Activated CD4-positive, CD25-positive, alpha-beta regulatory T cell treated with anti-CD3 and anti-CD28 coated beads, Interleukin-2, amount 50 U/mL, for 24 hours (primary cell): ENCODE measurements around the gene NAP1L5.
A peak's percentile ranks its signal among the peaks of the same experiment; 100 is the strongest.

ENCODE experiments used
- ATAC-seq, 2 donors: fragments of 150-1000 bp; cut with Tn5 transposase; one replicate each; pipeline ENCODE4 v1.10.0; 2021; ENCODE audit warnings: mild to moderate bottlenecking in 1 of 2, moderate library complexity in 1 of 2

The NAP1L5 gene, protein sequence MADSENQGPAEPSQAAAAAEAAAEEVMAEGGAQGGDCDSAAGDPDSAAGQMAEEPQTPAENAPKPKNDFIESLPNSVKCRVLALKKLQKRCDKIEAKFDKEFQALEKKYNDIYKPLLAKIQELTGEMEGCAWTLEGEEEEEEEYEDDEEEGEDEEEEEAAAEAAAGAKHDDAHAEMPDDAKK

DNA sequence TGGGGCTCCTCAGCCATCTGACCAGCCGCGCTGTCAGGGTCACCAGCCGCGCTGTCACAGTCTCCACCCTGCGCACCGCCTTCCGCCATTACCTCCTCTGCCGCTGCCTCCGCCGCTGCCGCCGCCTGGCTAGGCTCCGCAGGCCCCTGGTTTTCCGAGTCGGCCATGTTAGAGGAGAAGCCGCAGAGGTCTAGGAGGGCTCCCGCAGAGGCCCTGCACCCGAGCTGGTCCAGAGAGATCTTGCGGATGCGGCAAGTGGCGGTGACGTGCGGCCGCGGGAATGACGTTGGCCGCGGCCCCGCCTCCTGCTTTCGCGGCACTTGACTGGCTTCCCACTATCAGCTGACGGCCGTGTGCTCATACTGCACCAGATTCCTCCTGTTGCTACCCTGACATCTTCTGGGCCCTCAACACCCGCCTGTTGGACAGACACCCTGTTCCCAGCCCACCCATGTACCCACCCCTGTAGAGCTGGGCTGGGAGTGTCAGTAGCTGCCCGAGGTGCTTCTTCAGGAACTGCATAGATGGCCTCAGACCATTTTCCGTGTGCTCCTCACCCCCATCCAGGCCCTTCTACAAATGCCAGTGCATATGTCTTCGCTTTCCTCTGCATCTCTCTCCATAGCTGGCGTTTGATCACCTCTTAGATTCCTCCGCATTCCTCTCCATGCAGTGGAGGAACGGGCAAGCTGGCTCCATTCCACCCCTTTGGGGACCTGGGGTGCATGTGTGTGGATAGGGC lies at the start of gene NAP1L5:
Gene NAP1L5, minus strand, starts transcription at position 242 of the 742 bp plus-strand sequence. Its CDS starts 75 bp downstream, at position 167.
- peak; percentile 83 to 95 for ATAC-seq

DNA sequence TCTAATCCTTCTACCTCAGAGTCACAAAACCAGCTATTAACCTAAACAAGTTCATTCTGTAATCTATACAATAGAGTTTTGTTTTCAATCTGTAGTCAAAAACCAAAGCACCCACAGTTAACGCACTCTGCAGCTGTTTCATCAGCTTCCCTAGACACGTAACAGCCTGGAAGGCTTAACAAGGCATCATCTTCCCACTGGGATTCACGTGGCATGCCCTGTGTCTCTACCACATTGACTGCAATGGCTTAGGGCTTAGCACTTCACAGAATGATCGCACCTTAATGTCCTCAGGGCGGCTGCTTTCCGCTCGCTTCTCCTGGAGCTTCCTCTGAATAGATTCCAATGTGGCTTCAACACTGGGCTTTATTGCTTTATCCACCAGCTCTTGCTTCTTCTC lies 49.7 kb upstream of the NAP1L5 start:
- ATAC-seq, result no peak

DNA sequence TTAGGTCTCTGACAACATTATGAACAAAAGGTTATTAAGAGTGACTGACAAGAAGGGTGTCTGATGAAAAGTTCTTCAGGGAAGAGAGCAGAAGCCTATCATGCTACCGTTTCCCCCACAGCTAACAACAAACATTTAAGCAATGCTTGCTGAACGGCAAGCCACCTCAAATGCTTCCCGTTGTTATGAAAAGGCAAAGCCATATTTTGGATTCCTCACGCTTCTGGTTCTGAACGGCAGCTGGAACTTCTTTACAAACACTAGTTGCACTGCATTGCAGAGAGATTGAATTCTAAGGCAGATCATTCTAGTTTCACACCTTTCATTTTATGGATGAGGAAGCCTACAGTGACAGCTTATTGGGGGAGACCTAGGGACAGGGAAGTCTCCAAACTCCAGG lies 48.6 kb upstream of the NAP1L5 start:
- ATAC-seq, result no peak

DNA sequence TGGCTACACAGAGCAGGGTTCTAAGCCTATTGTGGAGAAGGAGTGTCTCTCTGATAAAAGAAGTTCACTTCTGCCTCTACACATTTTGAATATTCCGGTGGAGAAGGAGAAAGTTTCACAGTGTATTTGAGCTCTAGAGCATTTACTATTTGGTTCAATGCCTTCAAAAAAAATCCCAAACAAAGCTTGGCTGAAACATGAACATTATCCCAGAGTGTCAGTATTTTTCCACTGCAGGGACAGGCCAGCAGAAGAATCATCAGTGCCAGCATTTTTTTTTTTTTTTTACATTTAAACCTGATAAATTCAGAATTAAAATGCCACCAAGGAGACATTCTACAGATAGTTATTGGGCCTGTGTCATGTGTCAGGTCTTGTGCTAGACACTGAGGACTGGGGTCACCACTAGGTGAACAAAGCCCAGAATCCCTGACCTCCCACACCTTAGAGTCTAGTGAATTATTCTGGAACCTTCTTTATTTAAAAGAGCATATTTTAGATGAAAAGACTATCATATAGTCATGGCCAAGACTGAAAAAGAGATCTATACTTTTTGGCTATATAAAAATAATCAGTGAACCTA lies 48.0 kb upstream of the NAP1L5 start:
- ATAC-seq, result no peak

DNA sequence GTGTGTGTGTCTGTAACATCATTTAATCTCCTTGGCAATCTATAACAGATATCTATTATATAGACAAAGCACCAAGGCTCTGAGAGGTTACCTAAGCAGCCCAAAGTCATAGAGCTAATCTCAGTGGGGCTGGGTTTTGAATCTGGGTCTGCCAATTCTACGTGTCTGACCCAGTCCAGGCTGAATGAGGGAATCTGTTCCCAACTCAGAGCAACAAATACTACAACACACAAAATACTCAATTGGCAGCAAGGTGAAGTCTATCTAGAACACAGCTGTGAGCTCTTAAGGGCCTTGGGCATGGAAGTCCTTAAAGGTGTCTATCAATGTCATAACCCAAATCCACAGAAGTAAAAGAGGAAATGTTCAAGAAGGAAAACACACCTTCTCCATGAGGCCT lies 47.5 kb upstream of the NAP1L5 start:
- no peak for ATAC-seq

DNA sequence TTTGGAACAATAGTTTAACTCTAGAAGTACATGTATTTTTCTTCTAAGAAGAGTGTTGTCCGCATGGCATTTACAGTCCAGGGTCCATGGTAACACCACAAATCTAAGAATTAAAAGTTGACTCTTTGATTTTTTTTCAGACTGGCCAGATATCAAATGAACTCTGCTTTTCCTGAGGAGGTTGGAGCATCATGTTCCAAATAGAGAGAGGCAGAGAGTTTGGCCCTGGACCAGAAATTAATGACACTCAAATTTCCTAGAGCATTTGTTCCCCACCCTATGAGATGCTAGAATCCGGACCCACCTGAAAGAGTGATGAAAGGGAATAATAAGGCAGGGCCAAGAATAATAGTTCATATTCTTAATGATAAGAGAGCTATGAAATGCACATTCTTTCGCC lies 47.0 kb upstream of the NAP1L5 start:
- ATAC-seq, result no peak

DNA sequence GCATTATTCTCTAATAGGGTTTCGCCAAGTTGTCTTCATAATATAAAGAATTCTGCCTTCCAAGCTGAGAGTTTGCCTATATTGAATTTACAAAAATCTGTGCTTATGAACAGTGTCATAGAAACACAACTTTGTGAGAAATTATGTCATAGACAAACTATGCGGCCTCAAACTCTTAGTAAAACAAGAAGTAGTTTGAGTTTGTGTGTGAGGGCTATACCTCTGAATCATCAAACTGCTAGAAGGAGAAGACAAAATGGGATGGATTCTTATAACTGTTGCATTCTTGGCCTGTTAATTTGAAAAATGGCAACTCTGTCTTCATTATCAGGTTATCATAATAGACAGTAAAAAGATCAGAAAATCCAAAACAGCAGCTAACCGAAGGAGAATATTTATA lies 46.1 kb upstream of the NAP1L5 start:
- no peak for ATAC-seq

DNA sequence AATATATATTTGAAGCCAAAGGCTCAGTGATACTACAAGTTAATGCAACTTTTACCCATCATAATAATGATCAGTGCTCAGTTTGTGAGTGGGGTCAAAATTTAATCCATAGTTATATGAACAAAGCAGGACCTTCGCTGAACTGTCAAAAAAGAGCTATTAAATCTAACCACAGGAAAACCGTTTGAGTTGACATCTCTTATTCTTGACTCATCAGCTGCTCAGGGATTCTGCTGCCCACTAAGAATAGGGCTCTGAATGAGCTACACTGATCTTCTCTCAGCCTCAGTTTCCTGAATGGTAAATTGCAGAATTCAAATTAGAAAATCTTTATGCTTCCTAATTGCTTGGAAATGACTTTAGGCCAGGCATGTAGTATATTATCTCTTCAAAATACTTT lies 44.9 kb upstream of the NAP1L5 start:
- no peak for ATAC-seq

DNA sequence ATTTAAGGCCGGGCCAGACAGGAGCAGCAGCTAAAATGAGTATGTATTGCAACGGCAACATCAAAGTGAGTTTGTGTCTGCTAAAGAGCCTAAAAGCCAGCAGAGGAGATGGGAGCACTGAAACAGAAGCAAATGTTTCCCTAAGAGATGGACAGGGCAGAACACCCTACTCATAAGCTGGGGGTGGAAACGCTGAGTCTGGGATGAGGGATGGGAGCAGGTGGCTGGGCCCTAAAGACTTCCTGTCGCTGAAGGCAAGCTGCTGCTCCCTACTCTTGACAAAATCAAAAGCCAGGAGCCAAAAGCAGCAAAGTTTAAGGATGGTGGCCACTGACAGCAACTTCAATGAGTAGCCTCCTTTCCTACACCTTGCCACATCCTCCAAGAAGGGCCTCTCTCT lies 40.6 kb upstream of the NAP1L5 start:
- ATAC-seq, result no peak

DNA sequence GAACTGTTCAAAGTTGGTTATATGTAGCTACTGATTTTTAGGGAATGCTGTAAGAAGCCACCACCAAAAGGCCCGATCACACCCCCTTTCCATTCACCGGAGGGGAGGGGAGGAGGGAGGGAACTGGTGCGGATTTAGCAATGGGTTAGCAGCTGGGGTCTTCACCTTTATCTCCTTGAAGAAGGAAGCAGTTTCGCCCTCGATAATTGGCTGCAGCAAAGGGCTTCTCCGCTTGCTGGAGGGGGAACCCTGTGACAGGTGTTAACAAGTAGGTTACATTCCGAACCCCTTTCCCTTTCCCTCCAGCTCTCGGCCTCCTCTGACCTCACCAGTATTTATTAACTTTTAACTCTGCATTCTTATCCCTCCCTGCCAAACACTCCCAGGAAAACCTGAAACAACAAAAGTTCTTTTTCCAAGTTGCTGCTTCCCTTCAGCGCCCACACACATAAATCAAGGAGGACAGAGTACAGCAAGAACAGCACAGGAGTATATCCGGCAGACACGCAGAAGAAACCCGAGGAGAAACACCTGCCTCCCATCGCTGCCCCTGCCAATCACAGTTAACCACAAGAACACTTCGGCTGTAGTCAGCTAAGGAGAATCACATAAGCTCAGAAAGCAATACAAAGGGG lies 39.8 kb upstream of the NAP1L5 start:
- ATAC-seq, result peak; percentile 36 to 53

DNA sequence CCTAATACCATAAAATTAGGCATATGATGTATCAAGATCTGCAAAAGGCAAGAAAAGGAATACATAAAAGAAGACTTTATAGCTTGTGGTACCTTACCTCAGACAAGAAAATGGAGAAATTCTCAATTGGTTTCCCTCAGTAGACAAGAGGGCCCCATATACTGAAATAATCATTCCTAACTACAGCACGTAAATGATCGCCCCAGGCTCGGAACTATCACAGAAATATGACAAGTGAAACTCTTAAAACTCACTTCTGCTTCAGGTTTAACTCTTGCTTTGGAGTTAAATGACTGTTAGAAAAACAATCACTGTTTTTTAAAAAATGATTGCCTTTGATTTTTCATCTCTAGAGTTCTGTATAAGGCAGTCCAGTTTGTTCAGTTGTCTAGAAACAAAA lies 38.6 kb upstream of the NAP1L5 start:
- no peak for ATAC-seq

DNA sequence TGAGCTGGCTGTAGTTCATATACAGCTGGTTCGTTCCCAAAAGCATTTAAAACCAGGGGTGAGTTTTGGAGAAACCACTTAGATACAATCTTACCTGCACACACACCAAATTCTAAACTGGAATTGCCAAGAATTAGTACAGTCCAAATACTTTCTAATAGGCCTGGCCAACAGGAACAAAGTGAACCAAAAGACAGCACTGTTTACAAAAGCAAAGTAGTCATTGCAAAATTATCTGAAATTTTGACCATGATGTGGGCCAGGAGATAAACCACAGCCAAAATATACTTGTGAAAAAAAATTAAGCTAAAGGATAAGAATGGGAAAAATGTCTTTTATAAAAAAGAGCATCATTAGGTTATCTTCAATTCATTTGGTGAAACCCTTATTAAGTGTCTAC lies 37.9 kb upstream of the NAP1L5 start:
- ATAC-seq, result no peak

DNA sequence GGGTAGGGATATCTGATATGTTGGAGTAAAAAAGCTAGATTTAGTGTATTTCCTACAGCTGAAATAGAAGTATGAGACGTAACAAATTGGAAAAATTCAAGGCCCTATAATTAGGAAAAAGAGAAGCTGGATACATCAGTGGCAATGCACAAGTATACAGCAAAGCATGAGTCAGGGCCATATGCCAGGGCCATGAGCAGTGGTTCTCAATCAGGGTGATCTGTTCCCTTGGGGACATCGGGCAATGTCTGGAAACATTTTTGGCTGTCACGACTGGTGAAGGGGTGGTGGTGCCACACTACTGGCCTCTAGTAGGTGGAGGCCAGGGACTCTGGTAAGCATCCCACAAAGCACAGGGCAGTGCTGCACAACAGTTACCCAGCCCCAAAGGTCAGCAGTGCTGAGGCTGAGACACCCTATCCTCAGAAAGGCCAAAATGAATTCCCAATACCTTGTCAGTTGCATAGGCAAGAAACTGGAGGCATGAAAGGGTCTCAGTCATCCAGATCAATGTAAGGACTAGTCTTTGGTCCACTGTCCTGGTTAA lies 36.8 kb upstream of the NAP1L5 start:
- ATAC-seq, result no peak

DNA sequence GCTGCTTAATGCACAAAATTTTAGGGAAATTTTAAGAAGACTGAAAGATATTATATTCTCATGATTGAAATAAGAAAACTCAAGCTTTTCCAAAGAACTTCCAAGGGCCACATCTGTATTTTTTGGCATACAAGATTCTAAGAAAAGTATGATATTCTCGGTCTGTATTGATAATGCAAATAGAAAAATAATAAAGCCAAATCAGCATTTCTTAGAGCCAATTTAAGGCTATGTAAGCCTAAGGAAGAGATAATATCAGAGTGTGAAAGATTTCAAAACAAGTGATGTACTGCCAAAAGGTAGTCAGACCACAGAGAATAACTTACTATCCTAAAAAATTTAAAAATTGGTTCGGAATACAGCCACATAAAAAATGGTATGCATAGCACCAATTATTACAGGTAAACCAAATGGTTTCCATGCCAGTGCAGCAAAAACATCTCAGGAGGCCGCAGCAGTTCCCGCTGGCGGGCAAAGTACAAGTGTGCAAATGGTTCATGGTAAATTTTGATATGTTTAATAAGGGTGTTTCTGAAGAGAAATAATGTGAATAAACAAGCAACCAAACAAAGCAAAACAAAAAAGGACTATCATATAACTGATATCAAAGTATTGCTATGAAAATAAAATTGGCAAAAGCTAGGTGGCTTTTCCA lies 35.2 kb upstream of the NAP1L5 start:
- no peak for ATAC-seq

DNA sequence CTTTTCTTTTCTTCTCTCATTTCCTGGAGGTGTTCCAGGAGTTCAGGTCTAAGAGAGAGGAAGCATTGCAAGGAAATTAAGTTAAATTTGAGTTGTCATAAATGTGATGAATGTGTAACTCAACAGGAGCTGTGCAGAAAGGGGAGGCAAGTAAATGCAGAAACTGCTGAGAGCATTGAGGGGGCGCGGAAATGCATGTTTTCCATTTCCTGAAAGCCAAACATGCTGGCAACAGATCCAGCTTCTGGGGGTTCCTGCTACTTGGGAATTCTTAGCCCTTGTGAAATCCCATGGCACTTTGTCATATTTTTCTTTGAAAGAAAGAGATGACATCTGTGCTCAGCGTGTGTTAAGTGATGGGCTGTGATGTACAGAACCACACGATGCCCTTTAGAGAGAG lies 33.8 kb upstream of the NAP1L5 start:
- ATAC-seq, result no peak

DNA sequence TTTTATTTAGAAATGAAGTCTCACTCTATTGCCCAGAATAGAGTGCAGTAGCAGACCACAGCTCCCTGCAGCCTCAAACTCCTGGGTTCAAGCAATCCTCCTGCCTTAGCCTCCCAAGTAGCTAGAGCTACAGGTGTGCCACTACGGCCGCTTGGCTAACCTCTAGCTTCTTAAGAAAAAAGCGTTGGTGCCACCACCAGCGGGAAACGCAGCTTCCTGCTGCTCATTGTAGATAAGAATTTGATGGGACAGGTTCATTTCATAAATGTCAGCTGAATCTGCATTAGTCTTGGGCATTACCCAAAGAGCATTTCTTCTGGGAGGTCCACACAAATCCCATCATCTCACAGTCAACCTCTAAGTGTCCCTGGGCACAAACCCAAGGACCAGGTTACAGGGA lies 33.2 kb upstream of the NAP1L5 start:
- ATAC-seq, result no peak

DNA sequence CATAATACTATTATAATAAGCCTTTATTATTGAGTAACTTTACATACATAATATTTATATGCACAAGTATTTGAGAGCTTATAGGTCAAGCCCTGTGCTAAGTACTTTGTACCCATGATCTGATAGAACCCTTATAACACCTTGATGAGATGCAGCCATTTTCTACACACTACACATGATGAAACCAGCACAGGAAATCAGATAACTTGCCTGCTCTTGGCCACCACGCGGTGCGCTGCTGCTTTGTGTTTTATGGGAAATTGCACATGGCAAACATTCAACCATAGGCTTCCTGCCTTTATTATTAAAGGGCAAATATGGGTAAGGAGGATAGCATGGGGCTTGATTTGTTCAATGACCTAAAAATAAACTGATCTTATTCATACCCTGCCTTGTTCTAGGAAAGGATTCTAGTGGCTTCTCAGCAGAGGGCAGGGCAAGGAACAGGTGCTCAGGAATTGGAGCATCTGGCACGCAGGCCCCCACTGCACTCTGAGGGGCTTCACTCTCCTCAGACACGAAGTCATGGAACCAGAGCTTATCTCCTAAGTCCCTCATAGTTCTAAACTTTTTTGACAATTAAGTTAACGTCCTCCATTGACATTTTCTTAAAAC lies 31.6 kb upstream of the NAP1L5 start:
- ATAC-seq, result no peak

DNA sequence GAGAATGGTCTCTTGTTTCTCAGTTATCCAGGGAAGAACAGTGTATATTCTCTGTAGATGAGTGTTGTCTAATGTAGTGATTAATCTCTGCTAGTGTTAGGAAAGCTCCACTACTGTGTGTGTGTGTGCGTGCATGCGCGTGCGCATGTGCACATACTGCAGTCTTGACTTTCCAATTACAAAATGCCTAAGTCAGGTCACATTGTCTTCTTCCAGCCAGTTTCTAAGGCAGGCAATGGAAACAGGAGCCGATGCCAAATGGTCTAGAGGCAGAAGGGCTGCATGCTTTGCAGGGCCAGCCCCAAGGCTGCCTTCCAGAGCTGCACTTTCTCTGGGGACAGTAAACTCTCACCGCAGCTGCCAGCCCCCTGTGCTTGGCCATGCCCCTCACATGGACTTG lies 30.5 kb upstream of the NAP1L5 start:
- ATAC-seq, result no peak

DNA sequence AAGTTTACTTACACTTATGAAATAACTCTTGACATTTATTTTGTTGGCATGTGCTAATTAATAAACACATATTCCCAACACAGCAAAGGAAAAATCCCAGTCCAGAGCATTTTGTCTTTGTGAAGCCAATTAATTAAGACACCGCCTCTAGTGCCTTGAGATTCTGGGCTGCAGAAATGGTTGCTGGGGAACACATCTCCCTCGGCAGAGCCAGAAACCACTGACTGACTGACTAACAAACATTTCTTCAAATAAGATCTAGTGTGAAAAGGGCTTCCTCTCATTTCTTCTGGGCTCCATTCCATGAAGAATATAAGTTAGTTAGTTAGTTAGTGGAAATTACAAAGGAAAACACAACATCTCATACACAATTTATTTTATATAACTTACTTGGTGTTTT lies 28.4 kb upstream of the NAP1L5 start:
- ATAC-seq, result no peak

DNA sequence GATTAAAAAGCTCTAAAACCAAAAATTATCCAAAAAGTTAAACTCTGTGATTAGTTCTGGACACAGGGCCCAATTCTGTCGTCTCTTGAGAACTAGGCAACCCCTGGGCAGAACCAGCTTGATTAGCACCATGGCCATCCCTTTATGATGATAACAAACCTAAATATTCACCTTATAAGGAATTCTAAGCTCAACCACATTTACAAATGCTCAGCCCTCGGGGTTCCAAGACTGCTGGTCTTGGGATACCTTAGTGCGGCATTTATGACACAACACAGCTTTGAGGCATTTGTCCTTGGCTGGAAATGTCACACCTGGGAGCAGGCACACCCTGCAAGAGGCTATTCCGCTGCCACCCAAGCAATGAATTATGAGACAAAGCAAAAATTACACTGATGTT lies 27.5 kb upstream of the NAP1L5 start:
- ATAC-seq, result no peak

DNA sequence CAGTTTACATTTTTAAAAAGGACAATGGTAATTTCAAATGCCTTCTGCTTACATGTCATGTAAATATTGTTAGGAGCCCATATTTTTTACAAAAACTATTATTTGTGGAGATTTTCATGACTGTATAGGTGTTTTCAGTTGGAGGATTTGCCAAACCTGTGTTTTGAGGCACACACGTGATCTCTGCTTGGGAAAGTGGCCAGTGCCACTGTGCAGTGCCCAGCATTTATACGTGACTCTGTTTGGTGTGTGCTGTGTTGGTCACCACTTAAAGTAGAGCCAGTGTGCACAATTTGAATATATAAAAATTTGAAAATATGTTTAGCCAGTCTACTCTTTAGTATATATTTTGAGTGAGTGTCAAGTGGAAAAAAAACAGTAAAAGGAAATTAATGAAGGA lies 26.8 kb upstream of the NAP1L5 start:
- ATAC-seq, result no peak

DNA sequence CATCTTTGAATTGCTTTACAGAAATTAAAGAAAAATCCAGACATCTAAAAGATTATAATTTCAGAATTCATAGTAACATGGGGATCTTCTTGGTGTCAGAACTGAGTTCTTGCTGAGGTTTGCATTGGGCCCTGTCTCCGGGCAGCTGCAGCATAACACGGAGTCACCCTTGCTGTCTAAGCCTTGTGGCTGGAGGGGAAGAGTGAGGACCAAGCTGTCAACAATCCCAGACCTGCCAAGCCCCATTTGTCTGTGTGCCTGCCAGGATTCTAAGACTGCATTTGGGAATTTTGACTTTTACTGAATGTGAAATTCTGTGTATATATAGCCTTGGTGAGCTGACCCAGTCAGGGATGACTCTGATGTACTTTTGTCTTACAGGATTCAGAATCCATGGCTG lies 25.2 kb upstream of the NAP1L5 start:
- no peak for ATAC-seq
